Activated CD8-positive, alpha-beta memory T cell treated with anti-CD3 and anti-CD28 coated beads, Interleukin-2, amount 50 U/mL, for 24 hours (primary cell): Measurements from ENCODE around the gene F8.
"Not testable (repeated sequence)": the region's sequence is repeated elsewhere in the genome, so short reads cannot be mapped to it uniquely, and the experiment has no call there.

Experiments used
- DNase-seq: peaks from one replicate; pipeline ENCODE4 v3.0.0-alpha.2; 2020; ENCODE audit errors: extremely low read depth

The F8 gene

GRCh38 chrX:154885057-154885456, 137.5 kb downstream of the F8 start:
- not testable (repeated sequence) for DNase-seq

- not testable (repeated sequence) for DNase-seq
These were observed 138.5 kb downstream of the F8 start for GRCh38 chrX:154884069-154884468.

GRCh38 chrX:154873329-154873728, 149.2 kb downstream of the F8 start:
- DNase-seq: no peak

- not testable (repeated sequence) for DNase-seq
These were observed 154.0 kb downstream of the F8 start for GRCh38 chrX:154868522-154868921.

GRCh38 chrX:154855256-154855655, 167.3 kb downstream of the F8 start:
- no peak for DNase-seq

GRCh38 chrX:154850957-154851611, 171.4 kb downstream of the F8 start:
- DNase-seq: no peak

GRCh38 chrX:154840856-154841255, 181.7 kb downstream of the F8 start:
- DNase-seq: no peak

GRCh38 chrX:154836163-154836562, 186.4 kb downstream of the F8 start:
- no peak for DNase-seq

- DNase-seq: no peak
These were observed 188.0 kb downstream of the F8 start, which contains the start of gene SMIM9 for GRCh38 chrX:154834562-154834961. Gene SMIM9 (minus strand): TSS chrX:154834662. CDS start chrX:154830856, 3,806 bp downstream.

GRCh38 chrX:154833746-154834274, 188.7 kb downstream of the F8 start:
- no peak for DNase-seq

GRCh38 chrX:154829926-154830442, 192.5 kb downstream of the F8 start:
- no peak for DNase-seq

GRCh38 chrX:154829134-154829533, 193.4 kb downstream of the F8 start:
- DNase-seq: no peak

- no peak for DNase-seq
These were observed 194.5 kb downstream of the F8 start for GRCh38 chrX:154828016-154828408.

GRCh38 chrX:154827194-154828015, 195.1 kb downstream of the F8 start:
- DNase-seq: no peak

- not testable (repeated sequence) for DNase-seq
These were observed 196.9 kb downstream of the F8 start for GRCh38 chrX:154825586-154825985.

- no peak for DNase-seq
These were observed 197.9 kb downstream of the F8 start for GRCh38 chrX:154824638-154825037.

GRCh38 chrX:154822029-154822428, 200.5 kb downstream of the F8 start:
- DNase-seq: no peak

GRCh38 chrX:154821523-154821922, 201.0 kb downstream of the F8 start:
- no peak for DNase-seq

GRCh38 chrX:154819771-154820341, 202.7 kb downstream of the F8 start:
- DNase-seq: no peak

- no peak for DNase-seq
These were observed 203.4 kb downstream of the F8 start for GRCh38 chrX:154818916-154819770.

GRCh38 chrX:154817048-154817618, 205.4 kb downstream of the F8 start:
- DNase-seq: not testable (repeated sequence)
